Measurements from ENCODE around the gene TMED6. TPM values are rescaled to one million over a fixed set of nuclear protein-coding genes. Genes with fewer than 3 reads are reported as not detected.
A peak's percentile ranks its signal among the peaks of the same experiment; 100 is the strongest.
"Not testable (repeated sequence)": the region's sequence is repeated elsewhere in the genome, so short reads cannot be mapped to it uniquely, and the experiment has no call there.

TMED6 gene
- total and polyA plus RNA-seq, 4 donors: 0.33 to 2.4 (median 2.3) TPM; not detected in 1

DNA sequence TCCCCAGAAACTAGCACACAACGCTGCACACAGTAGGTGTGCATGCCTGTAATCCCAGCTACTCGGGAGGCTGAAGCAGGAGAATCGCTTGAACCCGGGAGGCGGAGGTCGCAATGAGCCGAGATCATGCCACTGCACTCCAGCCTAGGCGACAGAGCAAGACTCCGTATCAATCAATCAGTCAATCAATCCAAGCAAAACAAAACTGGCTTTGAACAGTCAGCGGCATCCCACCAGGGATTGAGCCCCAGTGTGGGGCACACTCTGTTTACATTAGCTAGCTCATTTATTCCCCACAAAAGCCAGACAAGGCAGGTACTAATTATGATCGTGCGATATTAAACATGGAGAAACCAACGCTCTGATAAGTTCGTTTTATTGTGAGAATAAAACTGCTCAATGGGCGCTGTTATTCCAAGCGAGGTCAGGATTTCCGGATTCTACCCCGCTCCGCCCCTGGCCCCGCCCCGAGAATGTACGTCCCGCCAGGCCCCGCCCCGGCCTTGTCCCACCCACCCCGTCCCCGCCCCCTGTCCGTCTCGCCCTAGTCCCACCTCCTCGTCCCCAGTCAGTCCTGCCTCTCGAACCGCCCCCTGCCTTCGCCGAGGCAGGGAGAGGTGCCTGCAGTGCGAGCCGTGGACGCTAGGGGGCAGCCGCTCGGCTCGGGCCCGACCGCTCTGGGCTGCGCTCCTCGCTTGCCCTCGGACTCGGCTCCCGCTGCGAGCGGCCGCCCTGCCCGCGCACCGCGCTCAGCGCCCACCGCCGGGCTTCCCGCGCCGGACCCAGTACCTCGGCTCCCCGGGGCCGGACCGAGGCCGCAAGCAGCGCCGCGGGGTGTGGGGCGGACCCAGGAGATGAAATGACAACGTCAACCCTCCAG is 40.7 kb downstream of the TMED6 start, which contains the start of gene VPS4A:
Gene VPS4A (plus strand): TSS at position 698 of the 880 bp plus-strand sequence. CDS start 162 bp downstream, at position 860.
- no peaks in the 10 kb centered on the region for H3K9me3 ChIP-seq (ENCODE audit: control insufficient read depth, insufficient read depth, low read length)
- H3K36me3 ChIP-seq (ENCODE audit: control insufficient read depth, insufficient read depth, low read length): peaks cover 25% of the 10 kb centered on the region
- 9% methylated on average over 59 of the region's 70 CpGs for WGBS (ENCODE audit: insufficient coverage)
- DNase-seq (ENCODE audit: low read depth in 4 of 6, low spot score in 6 of 6): peak; percentile 87 to 99 (median 92)
- peak within 1 kb of the TSS; percentile 56 for H3K4me3 ChIP-seq (ENCODE audit: low read depth, low read length)
- peaks cover 28% of the 10 kb centered on the region for H3K4me1 ChIP-seq (ENCODE audit: control insufficient read depth, insufficient read depth, low read length)
- no peaks in the 10 kb centered on the region for H3K27me3 ChIP-seq (ENCODE audit: control insufficient read depth, insufficient read depth, low read length)
- peak within 1 kb of the TSS; percentile 89 for H3K27ac ChIP-seq (ENCODE audit: low read depth, low read length)

GRCh38 chr16:69309316-69309715 is 42.3 kb downstream of the TMED6 start:
- H3K4me3 ChIP-seq (ENCODE audit: low read depth, low read length): no peak overlapping the region
- H3K9me3 ChIP-seq (ENCODE audit: control insufficient read depth, insufficient read depth, low read length): no peaks in the 10 kb centered on the region
- H3K27me3 ChIP-seq (ENCODE audit: control insufficient read depth, insufficient read depth, low read length): no peaks in the 10 kb centered on the region
- WGBS (ENCODE audit: insufficient coverage): 18% methylated on average over 7 of the region's 12 CpGs
- peak in 5 of 6 donors; percentile 62 to 87 (median 74) for DNase-seq (ENCODE audit: low read depth in 4 of 6, low spot score in 6 of 6)
- peak overlapping the region; percentile 82 for H3K27ac ChIP-seq (ENCODE audit: low read depth, low read length)
- H3K4me1 ChIP-seq (ENCODE audit: control insufficient read depth, insufficient read depth, low read length): peaks cover 25% of the 10 kb centered on the region
- H3K36me3 ChIP-seq (ENCODE audit: control insufficient read depth, insufficient read depth, low read length): peaks cover 12% of the 10 kb centered on the region

- no peak overlapping the region for H3K27ac ChIP-seq (ENCODE audit: low read depth, low read length)
- H3K27me3 ChIP-seq (ENCODE audit: control insufficient read depth, insufficient read depth, low read length): no peaks in the 10 kb centered on the region
Measured at GRCh38 chr16:69307856-69308255, 43.7 kb downstream of the TMED6 start.

DNA sequence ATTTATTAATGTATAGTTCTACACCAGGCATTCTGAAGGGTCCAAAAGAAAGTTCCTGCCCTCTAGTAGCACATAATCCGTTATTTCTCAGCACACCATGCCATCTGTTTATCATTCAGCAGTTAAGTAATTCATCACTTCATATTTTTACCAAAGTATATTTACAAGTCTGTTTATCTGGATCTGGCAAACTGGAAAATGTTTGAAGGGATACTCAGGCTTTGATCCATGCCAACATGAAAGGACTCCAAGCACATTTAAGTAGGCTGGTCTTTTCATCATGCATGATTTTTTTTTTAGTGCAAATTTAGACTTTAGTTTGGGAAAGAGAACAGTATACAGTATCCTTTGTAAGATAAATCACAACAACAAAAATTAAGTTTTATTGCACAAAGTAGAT is 44.5 kb downstream of the TMED6 start:
- DNase-seq (ENCODE audit: low read depth in 4 of 6, low spot score in 6 of 6): no peak
- WGBS (ENCODE audit: insufficient coverage): no CpG with 5 or more reads among the region's 1 CpG
- H3K4me1 ChIP-seq (ENCODE audit: control insufficient read depth, insufficient read depth, low read length): peaks cover 19% of the 10 kb centered on the region
- no peaks in the 10 kb centered on the region for H3K27me3 ChIP-seq (ENCODE audit: control insufficient read depth, insufficient read depth, low read length)
- peaks cover 2% of the 10 kb centered on the region for H3K36me3 ChIP-seq (ENCODE audit: control insufficient read depth, insufficient read depth, low read length)
- H3K4me3 ChIP-seq (ENCODE audit: low read depth, low read length): no peak overlapping the region
- H3K9me3 ChIP-seq (ENCODE audit: control insufficient read depth, insufficient read depth, low read length): no peaks in the 10 kb centered on the region
- no peak overlapping the region for H3K27ac ChIP-seq (ENCODE audit: low read depth, low read length)

More at GRCh38 chr16:69307856-69308255, 43.7 kb downstream of the TMED6 start:
- 90% methylated on average over 2 of the region's 2 CpGs for WGBS (ENCODE audit: insufficient coverage)
- Histone ChIP-seq H3K36me3 (ENCODE audit: control insufficient read depth, insufficient read depth, low read length) (peaks cover 2% of the 10 kb centered on the region), H3K4me1 (ENCODE audit: control insufficient read depth, insufficient read depth, low read length) (peaks cover 25% of the 10 kb centered on the region), H3K9me3 (ENCODE audit: control insufficient read depth, insufficient read depth, low read length) (no peaks in the 10 kb centered on the region), H3K4me3 (ENCODE audit: low read depth, low read length) (no peak overlapping the region)
- DNase-seq (ENCODE audit: low read depth in 4 of 6, low spot score in 6 of 6): no peak

GRCh38 chr16:69306031-69306430 is 45.6 kb downstream of the TMED6 start:
- Histone ChIP-seq H3K4me3 (ENCODE audit: low read depth, low read length) (no peak overlapping the region), H3K9me3 (ENCODE audit: control insufficient read depth, insufficient read depth, low read length) (no peaks in the 10 kb centered on the region), H3K27ac (ENCODE audit: low read depth, low read length) (no peak overlapping the region), H3K36me3 (ENCODE audit: control insufficient read depth, insufficient read depth, low read length) (peaks cover 2% of the 10 kb centered on the region), H3K27me3 (ENCODE audit: control insufficient read depth, insufficient read depth, low read length) (no peaks in the 10 kb centered on the region), H3K4me1 (ENCODE audit: control insufficient read depth, insufficient read depth, low read length) (peaks cover 15% of the 10 kb centered on the region)
- no CpG with 5 or more reads among the region's 1 CpG for WGBS (ENCODE audit: insufficient coverage)
- no peak for DNase-seq (ENCODE audit: low read depth in 4 of 6, low spot score in 6 of 6)

DNA sequence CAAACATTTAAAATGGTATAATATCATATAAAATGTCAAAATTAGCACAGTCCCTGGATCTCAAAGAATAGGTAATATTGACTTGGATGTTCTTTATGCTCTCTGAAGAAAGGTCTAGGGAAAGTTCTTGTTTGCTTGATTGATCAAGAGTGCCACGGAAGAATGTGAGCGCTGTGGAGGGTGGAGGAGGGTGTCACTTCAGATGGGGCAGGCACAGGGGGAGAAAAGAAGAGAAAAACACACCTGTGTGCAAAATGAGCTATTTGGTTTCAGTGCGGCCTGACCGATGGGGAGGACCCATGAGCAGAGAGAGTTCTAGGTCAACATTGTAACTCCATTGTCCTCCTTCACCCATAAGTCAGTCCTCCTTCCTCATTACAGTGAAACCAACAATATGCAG is 49.3 kb downstream of the TMED6 start:
- DNase-seq (ENCODE audit: low read depth in 4 of 6, low spot score in 6 of 6): no peak
- Histone ChIP-seq H3K4me1 (ENCODE audit: control insufficient read depth, insufficient read depth, low read length) (no peaks in the 10 kb centered on the region), H3K9me3 (ENCODE audit: control insufficient read depth, insufficient read depth, low read length) (no peaks in the 10 kb centered on the region), H3K4me3 (ENCODE audit: low read depth, low read length) (no peak overlapping the region), H3K27me3 (ENCODE audit: control insufficient read depth, insufficient read depth, low read length) (no peaks in the 10 kb centered on the region), H3K27ac (ENCODE audit: low read depth, low read length) (no peak overlapping the region), H3K36me3 (ENCODE audit: control insufficient read depth, insufficient read depth, low read length) (peaks cover 13% of the 10 kb centered on the region)
- 88% methylated on average over 2 of the region's 4 CpGs for WGBS (ENCODE audit: insufficient coverage)

DNA sequence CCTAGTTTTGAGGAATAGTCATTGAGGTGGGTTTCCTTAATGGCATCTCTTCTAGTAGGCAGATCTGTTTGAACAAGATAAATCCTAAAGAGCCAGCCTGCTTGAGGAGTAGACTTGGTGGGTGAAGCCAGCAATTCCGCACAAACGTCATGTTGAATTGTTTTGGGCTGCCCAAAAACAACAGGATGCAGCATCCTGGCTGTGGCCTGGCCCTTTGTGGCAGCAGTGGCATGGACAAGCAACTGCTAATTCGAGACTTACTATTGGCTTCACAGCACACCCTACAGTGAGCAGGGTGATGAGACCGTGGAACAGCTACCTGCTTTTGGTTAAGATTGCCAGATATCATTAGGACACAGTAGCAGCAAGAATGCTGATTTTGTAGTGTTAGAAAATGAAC is 49.7 kb downstream of the TMED6 start:
- Histone ChIP-seq H3K27me3 (ENCODE audit: control insufficient read depth, insufficient read depth, low read length) (no peaks in the 10 kb centered on the region), H3K36me3 (ENCODE audit: control insufficient read depth, insufficient read depth, low read length) (peaks cover 13% of the 10 kb centered on the region), H3K4me1 (ENCODE audit: control insufficient read depth, insufficient read depth, low read length) (no peaks in the 10 kb centered on the region), H3K9me3 (ENCODE audit: control insufficient read depth, insufficient read depth, low read length) (no peaks in the 10 kb centered on the region), H3K27ac (ENCODE audit: low read depth, low read length) (no peak overlapping the region), H3K4me3 (ENCODE audit: low read depth, low read length) (no peak overlapping the region)
- WGBS (ENCODE audit: insufficient coverage): 88% methylated on average over 3 of the region's 4 CpGs
- no peak for DNase-seq (ENCODE audit: low read depth in 4 of 6, low spot score in 6 of 6)

- Histone ChIP-seq H3K9me3 (ENCODE audit: control insufficient read depth, insufficient read depth, low read length) (no peaks in the 10 kb centered on the region), H3K27ac (ENCODE audit: low read depth, low read length) (no peak overlapping the region), H3K36me3 (ENCODE audit: control insufficient read depth, insufficient read depth, low read length) (peaks cover 13% of the 10 kb centered on the region), H3K27me3 (ENCODE audit: control insufficient read depth, insufficient read depth, low read length) (no peaks in the 10 kb centered on the region), H3K4me1 (ENCODE audit: control insufficient read depth, insufficient read depth, low read length) (no peaks in the 10 kb centered on the region), H3K4me3 (ENCODE audit: low read depth, low read length) (no peak overlapping the region)
- WGBS (ENCODE audit: insufficient coverage): 78% methylated on average over 1 of the region's 1 CpG
- no peak for DNase-seq (ENCODE audit: low read depth in 4 of 6, low spot score in 6 of 6)
Measured at GRCh38 chr16:69301187-69301586, 50.4 kb downstream of the TMED6 start.

DNA sequence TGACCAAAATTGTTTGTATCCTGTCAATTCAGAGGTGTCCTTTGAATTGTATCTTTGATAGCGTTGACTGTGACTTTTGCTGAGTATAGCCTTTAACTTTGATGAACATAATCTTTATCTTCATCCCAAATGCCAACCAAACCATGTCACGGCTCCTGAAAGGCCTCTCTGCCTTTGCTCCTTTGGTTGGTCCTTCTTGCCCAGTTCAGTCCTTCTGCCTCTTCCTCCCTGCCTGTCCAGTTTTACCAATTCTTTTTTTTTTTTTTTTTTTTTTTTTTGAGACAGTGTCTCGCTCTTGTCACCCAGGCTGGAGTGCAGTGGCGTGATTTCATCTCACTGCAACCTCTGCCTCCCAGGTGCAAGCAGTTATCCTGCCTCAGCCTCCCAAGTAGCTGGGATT is 53.3 kb downstream of the TMED6 start:
- Histone ChIP-seq H3K27ac (ENCODE audit: low read depth, low read length) (no peak overlapping the region), H3K4me1 (ENCODE audit: control insufficient read depth, insufficient read depth, low read length) (no peaks in the 10 kb centered on the region), H3K4me3 (ENCODE audit: low read depth, low read length) (no peak overlapping the region), H3K27me3 (ENCODE audit: control insufficient read depth, insufficient read depth, low read length) (no peaks in the 10 kb centered on the region), H3K36me3 (ENCODE audit: control insufficient read depth, insufficient read depth, low read length) (peaks cover 10% of the 10 kb centered on the region), H3K9me3 (ENCODE audit: control insufficient read depth, insufficient read depth, low read length) (no peaks in the 10 kb centered on the region)
- no peak for DNase-seq (ENCODE audit: low read depth in 4 of 6, low spot score in 6 of 6)
- 86% methylated on average over 1 of the region's 4 CpGs for WGBS (ENCODE audit: insufficient coverage)

- 100% methylated on average over 2 of the region's 7 CpGs for WGBS (ENCODE audit: insufficient coverage)
- H3K9me3 ChIP-seq (ENCODE audit: control insufficient read depth, insufficient read depth, low read length); H3K27ac ChIP-seq (ENCODE audit: low read depth, low read length); H3K27me3 ChIP-seq (ENCODE audit: control insufficient read depth, insufficient read depth, low read length); H3K4me3 ChIP-seq (ENCODE audit: low read depth, low read length); H3K4me1 ChIP-seq (ENCODE audit: control insufficient read depth, insufficient read depth, low read length); DNase-seq (ENCODE audit: low read depth in 4 of 6, low spot score in 6 of 6): not testable (repeated sequence)
- peaks cover 10% of the 10 kb centered on the region for H3K36me3 ChIP-seq (ENCODE audit: control insufficient read depth, insufficient read depth, low read length)
Measured at GRCh38 chr16:69296771-69297170, 54.8 kb downstream of the TMED6 start.

Data from spinal cord (tissue), 10 donors.